Parathyroid adenoma (tissue), 2 donors: ENCODE data around the gene CDH4.

Experiments used
- H2AFZ ChIP-seq: fragments of 300-600 bp; sonication (generic); one replicate; pipeline ENCODE4 v1.7.0; 2017; ENCODE audit warnings: antibody characterized with exemption, mild to moderate bottlenecking
- H3K27ac ChIP-seq: fragments of 300-600 bp; sonication (generic); one replicate; pipeline ENCODE4 v1.7.0; 2017
- H3K27me3 ChIP-seq: fragments of 300-600 bp; sonication (generic); one replicate; pipeline ENCODE4 v1.7.0; 2017; ENCODE audit warnings: low read length; ENCODE audit not compliant: control insufficient read depth, insufficient read depth
- H3K36me3 ChIP-seq: fragments of 300-600 bp; sonication (generic); one replicate; pipeline ENCODE4 v1.7.0; 2017; ENCODE audit warnings: low read length; ENCODE audit not compliant: control insufficient read depth, insufficient read depth
- H3K4me1 ChIP-seq: fragments of 300-600 bp; sonication (generic); one replicate; pipeline ENCODE4 v1.7.0; 2017; ENCODE audit warnings: control low read depth
- H3K4me2 ChIP-seq: fragments of 300-600 bp; sonication (generic); one replicate; pipeline ENCODE4 v1.7.0; 2017; ENCODE audit warnings: low read length
- H3K4me3 ChIP-seq: fragments of 300-600 bp; sonication (generic); one replicate; pipeline ENCODE4 v1.7.0; 2017; ENCODE audit warnings: low read depth, low read length
- H3K79me2 ChIP-seq: fragments of 300-600 bp; sonication (generic); one replicate; pipeline ENCODE4 v1.7.0; 2017; ENCODE audit warnings: control low read depth
- H3K9ac ChIP-seq: fragments of 300-600 bp; sonication (generic); one replicate; pipeline ENCODE4 v1.7.0; 2017; ENCODE audit warnings: mild to moderate bottlenecking
- H3K9me3 ChIP-seq: fragments of 300-600 bp; sonication (generic); one replicate; pipeline ENCODE4 v1.7.0; 2017; ENCODE audit warnings: low read length; ENCODE audit not compliant: control insufficient read depth
- TF ChIP-seq, protein P1 (sequence below): fragments of 300-600 bp; sonication (generic); IDR thresholded peaks from one replicate; pipeline ENCODE4 v1.7.0; 2017; ENCODE audit warnings: antibody characterized with exemption, mild to moderate bottlenecking
- donor health status: primary hyperparathyroidism.

Gene CDH4

DNA sequence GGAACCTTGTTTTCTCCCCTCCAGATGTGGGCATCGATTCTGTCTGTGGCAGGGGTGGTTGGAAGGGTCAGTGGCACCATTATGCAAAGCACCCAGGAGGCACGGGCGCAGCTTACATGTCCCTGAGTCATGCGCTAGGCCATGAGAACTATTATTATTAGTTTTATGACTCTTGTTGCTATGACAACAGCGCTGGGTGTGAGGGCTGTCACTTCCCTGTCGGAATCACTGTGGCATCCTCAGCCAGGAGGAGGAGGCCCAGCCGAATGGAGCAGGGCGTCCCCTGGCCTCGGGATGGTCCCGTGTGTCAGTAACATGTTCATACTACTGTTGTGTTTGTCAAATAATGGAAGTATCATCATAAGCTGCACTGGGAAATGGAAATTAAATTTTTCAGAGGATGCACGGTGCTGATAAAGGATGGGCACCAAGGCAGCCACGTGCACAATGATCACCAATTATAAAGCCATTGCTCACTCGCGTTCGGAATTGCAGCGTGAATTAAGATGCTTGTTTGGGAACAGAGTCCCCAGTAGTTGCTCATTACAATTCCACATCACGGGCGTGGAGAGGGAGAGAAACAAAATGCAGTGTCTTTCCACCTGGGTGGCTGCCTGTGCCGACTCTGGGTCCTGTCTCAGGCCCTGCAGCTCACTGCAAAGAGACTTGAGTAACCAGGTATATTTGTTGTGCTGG is 247.9 kb downstream of the CDH4 start:
- Histone ChIP-seq H3K4me3 (no peak overlapping the region), H3K79me2 (no peaks in the 10 kb centered on the region), H3K27me3 (no peaks in the 10 kb centered on the region), H3K9me3 (no peaks in the 10 kb centered on the region), H3K4me2 (no peak overlapping the region), H3K27ac (no peak overlapping the region), H2AFZ (no peak overlapping the region), H3K4me1 (no peaks in the 10 kb centered on the region), H3K36me3 (no peaks in the 10 kb centered on the region), H3K9ac (no peak overlapping the region)
- TF ChIP-seq, protein P1, sequence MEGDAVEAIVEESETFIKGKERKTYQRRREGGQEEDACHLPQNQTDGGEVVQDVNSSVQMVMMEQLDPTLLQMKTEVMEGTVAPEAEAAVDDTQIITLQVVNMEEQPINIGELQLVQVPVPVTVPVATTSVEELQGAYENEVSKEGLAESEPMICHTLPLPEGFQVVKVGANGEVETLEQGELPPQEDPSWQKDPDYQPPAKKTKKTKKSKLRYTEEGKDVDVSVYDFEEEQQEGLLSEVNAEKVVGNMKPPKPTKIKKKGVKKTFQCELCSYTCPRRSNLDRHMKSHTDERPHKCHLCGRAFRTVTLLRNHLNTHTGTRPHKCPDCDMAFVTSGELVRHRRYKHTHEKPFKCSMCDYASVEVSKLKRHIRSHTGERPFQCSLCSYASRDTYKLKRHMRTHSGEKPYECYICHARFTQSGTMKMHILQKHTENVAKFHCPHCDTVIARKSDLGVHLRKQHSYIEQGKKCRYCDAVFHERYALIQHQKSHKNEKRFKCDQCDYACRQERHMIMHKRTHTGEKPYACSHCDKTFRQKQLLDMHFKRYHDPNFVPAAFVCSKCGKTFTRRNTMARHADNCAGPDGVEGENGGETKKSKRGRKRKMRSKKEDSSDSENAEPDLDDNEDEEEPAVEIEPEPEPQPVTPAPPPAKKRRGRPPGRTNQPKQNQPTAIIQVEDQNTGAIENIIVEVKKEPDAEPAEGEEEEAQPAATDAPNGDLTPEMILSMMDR = no peak

DNA sequence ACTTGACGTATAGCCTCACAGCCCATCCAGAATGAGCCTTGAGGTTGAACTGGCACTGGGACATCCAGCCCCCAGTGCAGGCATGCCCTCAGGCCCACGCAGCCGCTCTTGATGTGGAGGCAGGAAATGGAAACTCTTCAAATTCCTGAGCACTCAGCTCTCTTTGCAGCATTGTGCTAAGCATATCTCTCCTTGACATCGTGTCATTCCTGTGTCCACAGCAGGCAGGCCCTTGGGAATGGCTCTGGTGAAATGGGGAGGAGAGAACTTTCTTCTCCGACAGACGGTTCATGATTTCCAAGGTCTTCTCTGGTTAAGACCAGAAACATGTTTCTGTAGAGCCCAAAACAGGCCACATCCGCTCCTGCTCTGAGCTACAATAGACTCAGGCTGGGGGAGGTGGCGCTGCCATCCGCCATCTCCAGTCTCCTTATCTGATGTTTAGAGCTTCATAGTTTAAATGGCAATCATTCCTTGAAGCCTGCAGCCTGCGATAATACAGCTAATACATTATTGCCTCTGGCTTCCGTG is 248.8 kb downstream of the CDH4 start:
- H3K4me2 ChIP-seq = no peak overlapping the region
- no peaks in the 10 kb centered on the region for H3K79me2 ChIP-seq
- H3K36me3 ChIP-seq = no peaks in the 10 kb centered on the region
- H3K9me3 ChIP-seq = no peaks in the 10 kb centered on the region
- H3K9ac ChIP-seq = no peak overlapping the region
- no peak overlapping the region for H2AFZ ChIP-seq
- H3K27me3 ChIP-seq = no peaks in the 10 kb centered on the region
- TF ChIP-seq, protein P1 = no peak
- H3K4me1 ChIP-seq = no peaks in the 10 kb centered on the region
- H3K4me3 ChIP-seq = no peak overlapping the region
- H3K27ac ChIP-seq = no peak overlapping the region

- Histone ChIP-seq H3K9me3 (no peaks in the 10 kb centered on the region), H3K4me2 (no peak overlapping the region), H3K79me2 (no peaks in the 10 kb centered on the region), H3K4me1 (no peaks in the 10 kb centered on the region), H3K27ac (no peak overlapping the region), H3K4me3 (no peak overlapping the region), H3K9ac (no peak overlapping the region), H3K36me3 (no peaks in the 10 kb centered on the region), H3K27me3 (no peaks in the 10 kb centered on the region), H2AFZ (no peak overlapping the region)
- TF ChIP-seq, protein P1 = no peak
Observed at GRCh38 chr20:61502433-61502832, 250.4 kb downstream of the CDH4 start.

DNA sequence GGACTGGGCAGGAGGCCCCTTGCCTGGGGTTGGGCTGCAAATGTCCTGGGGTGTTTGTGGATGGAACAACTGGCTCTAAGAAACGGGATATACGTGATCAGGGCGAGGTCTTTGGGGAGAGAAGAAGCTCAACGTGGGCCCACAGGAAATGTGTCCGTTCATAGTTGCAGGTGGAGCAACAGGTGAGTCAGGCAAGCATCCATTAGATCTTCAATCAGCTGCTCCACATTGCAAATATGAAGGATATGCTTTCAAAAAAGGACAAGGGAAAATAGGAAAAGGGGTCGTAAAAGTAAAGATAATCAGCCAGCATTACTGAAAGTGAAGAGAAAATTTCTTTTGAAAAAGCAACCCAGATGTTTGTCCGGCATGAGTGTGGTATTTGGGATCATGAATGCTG is 251.0 kb downstream of the CDH4 start:
- H3K4me3 ChIP-seq = no peak overlapping the region
- H3K9me3 ChIP-seq = no peaks in the 10 kb centered on the region
- H3K36me3 ChIP-seq = no peaks in the 10 kb centered on the region
- H3K4me1 ChIP-seq = no peaks in the 10 kb centered on the region
- no peak overlapping the region for H3K4me2 ChIP-seq
- no peak overlapping the region for H2AFZ ChIP-seq
- H3K27ac ChIP-seq = no peak overlapping the region
- TF ChIP-seq, protein P1 = no peak
- H3K9ac ChIP-seq = no peak overlapping the region
- no peaks in the 10 kb centered on the region for H3K79me2 ChIP-seq
- H3K27me3 ChIP-seq = no peaks in the 10 kb centered on the region

DNA sequence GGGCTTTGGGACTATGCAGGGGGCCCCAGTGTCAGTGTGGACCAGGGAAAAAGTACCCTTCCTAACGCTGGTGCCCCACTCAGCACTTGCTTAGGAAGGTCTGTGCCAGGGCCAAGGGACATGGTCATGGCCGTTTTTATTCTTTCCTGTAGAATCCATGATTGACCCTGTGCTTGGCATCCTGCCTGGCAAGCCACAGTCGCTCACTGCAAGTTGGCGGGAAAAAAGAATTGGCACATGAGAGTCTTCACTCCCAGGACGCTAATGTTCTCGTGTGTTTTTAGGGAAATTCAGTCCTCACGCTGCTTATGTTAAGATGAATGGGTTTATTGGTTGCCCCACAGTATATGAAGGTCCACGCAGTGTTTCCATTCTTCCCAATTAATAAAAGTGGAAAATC is 253.4 kb downstream of the CDH4 start:
- Histone ChIP-seq H3K36me3 (no peaks in the 10 kb centered on the region), H3K27ac (no peak overlapping the region), H3K9ac (no peak overlapping the region), H3K4me1 (no peaks in the 10 kb centered on the region), H3K9me3 (no peaks in the 10 kb centered on the region), H3K4me3 (no peak overlapping the region), H3K27me3 (no peaks in the 10 kb centered on the region), H3K4me2 (no peak overlapping the region), H3K79me2 (no peaks in the 10 kb centered on the region), H2AFZ (no peak overlapping the region)
- TF ChIP-seq, protein P1 = no peak
